Fibroblast of pulmonary artery (primary cell): Measurements from ENCODE around the gene POLR1D.

ENCODE experiments used
- DNase-seq: peaks from one replicate; pipeline ENCODE4 v3.0.0-alpha.2; 2010; ENCODE audit warnings: low read depth
- H3K4me3 ChIP-seq: replicated peaks from 2 replicates; pipeline ENCODE4 v1.5.1; 2011; ENCODE audit warnings: low read depth, mild to moderate bottlenecking, control low read depth, low read length, moderate library complexity
- TF ChIP-seq, protein P1 (sequence below): IDR thresholded peaks from 2 replicates; pipeline ENCODE4 v1.5.1; 2011; ENCODE audit warnings: mild to moderate bottlenecking, control low read depth, low read length, inconsistent platforms; ENCODE audit errors: missing control alignments

Gene POLR1D

DNA sequence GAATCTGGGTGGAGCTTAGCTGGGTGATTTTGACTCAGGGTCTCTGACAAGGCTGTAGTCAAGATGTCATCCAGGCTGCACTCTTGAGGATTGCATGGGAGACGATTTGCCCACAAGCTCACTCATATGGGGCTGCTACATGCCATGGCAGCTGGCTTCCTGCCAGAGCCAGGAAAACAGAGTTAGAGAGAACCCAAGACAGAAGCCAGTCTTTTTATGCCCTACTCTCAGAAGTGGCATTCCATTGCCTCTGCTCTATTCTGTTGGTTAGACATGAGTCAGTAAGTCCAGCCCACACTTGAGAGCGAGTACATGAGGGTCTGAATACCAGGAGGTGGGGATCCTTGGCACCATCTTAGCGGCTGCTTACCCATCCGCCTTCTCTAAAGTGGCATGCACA is 9.5 kb downstream of the POLR1D start:
- no peak overlapping the region for H3K4me3 ChIP-seq
- no peak for DNase-seq
- TF ChIP-seq, protein P1, sequence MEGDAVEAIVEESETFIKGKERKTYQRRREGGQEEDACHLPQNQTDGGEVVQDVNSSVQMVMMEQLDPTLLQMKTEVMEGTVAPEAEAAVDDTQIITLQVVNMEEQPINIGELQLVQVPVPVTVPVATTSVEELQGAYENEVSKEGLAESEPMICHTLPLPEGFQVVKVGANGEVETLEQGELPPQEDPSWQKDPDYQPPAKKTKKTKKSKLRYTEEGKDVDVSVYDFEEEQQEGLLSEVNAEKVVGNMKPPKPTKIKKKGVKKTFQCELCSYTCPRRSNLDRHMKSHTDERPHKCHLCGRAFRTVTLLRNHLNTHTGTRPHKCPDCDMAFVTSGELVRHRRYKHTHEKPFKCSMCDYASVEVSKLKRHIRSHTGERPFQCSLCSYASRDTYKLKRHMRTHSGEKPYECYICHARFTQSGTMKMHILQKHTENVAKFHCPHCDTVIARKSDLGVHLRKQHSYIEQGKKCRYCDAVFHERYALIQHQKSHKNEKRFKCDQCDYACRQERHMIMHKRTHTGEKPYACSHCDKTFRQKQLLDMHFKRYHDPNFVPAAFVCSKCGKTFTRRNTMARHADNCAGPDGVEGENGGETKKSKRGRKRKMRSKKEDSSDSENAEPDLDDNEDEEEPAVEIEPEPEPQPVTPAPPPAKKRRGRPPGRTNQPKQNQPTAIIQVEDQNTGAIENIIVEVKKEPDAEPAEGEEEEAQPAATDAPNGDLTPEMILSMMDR: no peak

DNA sequence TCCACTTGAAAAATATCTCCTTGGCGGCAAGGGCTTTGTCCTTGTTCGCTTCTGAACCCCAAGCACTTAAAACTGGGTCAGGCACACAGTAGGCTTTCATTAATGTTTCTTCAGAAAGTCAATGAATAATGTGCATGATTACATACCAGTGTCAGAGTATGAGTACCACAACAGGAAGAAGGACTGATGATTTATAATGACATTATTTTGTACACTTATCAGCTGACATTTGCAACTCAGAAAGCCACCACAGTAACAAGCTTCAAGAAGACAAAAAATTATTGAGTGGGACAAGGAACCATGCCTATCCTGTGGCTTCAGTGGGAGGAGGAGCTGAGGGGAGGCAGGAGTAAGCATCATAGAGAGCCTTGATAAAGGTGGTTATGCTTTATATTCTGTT is 10.0 kb downstream of the POLR1D start:
- DNase-seq: no peak
- no peak overlapping the region for H3K4me3 ChIP-seq
- TF ChIP-seq, protein P1: no peak

DNA sequence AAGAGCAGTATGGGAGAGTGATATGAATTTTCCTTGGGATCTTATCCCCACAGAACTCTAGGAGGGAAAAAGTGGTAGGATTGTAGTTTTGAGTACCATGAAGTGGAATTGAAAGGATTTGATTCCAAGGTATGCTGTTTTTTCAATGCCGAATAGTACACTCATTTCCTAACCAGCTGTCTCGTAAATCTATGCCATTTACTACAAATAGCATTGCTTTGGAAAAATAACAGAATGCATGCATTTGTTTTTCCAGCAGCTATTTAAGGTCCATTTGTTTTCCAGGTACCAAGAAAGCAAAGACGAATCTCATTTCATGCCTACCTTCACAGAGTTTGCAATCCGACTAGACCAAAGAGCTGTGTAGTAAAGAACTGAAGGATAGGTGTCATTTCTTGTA is 10.5 kb downstream of the POLR1D start:
- H3K4me3 ChIP-seq: no peak overlapping the region
- DNase-seq: no peak
- TF ChIP-seq, protein P1: no peak

DNA sequence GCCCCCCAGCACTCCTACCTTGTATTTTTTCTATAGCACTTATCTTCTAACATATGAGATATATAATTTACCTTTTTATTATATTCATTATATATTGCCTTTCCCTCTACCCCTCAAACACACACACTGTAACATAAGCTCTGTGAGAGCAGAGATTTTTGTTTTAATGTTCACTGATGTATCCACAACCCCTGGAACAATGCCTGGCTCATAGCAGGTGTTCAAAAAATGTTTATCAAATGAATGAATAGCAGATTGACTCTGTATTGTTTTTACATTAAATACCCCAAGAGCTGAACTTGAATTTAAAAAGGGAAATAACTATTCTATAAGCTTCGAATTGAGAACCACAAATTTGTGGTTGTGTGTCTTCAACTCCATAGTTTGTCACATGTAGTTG is 11.0 kb downstream of the POLR1D start:
- DNase-seq: no peak
- TF ChIP-seq, protein P1: no peak
- no peak overlapping the region for H3K4me3 ChIP-seq

DNA sequence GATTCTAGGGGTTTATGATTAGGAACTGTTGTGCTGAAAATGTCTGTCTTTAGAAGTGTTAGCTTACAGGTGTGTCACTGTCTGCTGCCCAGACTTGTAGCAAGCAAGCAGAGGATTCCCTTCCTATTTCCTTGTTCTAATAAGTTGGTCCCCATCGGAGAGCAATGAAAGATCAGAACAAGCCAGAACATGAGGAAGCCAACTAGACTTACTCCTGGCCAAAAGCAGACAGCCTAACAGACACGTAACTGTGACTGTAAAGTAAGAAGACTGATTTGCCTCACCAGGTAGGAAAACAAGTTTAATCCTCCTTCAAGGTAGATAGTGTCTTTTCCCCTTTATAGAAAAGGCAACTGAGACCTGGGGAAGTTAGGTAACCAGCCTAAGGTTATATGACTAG is 12.5 kb downstream of the POLR1D start:
- H3K4me3 ChIP-seq: no peak overlapping the region
- DNase-seq: no peak
- TF ChIP-seq, protein P1: no peak

DNA sequence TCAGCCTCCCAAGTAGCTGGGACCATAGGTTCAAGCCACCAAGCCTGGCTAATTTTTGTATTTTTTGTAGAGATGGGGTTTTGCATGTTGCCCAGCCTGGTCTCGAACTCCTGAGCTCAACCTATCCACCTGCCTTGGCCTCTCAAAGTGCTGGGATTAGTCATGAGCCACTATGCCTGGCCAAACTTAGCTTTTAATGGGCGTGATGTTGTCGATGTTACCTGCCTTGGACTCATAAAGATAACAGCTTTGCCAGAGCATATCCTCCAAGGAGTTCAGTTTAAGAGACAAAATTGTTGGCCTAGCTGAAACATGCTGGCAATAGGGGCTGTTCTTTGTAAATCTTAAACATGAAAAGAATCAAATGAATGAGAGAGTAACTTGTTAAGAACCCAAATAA is 13.1 kb downstream of the POLR1D start:
- no peak overlapping the region for H3K4me3 ChIP-seq
- DNase-seq: no peak
- TF ChIP-seq, protein P1: no peak

DNA sequence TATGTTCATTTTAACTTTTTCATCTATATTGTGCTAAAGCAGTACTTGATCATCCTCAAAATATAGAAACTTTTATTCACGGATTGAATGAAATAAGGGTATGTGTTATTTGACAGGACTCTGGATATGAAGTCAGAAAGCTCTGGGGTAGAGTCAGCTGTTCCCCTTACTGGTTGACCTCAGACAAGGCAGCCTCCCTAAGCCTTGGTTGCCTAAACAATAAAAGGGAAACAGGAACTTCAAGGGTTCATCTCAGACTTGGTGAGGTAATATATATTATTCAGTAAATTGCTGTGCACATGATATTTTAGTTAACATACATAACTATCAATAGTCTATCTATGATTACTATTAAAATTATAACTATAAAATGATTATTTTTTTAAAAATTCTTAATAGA is 13.6 kb downstream of the POLR1D start:
- H3K4me3 ChIP-seq: no peak overlapping the region
- DNase-seq: no peak
- TF ChIP-seq, protein P1: no peak
